ENCODE results near the gene TSACC.

GRCh38 chr1:156371553-156372264 lies 33.4 kb downstream of the TSACC start:
- TF ChIP-seq, protein P1, sequence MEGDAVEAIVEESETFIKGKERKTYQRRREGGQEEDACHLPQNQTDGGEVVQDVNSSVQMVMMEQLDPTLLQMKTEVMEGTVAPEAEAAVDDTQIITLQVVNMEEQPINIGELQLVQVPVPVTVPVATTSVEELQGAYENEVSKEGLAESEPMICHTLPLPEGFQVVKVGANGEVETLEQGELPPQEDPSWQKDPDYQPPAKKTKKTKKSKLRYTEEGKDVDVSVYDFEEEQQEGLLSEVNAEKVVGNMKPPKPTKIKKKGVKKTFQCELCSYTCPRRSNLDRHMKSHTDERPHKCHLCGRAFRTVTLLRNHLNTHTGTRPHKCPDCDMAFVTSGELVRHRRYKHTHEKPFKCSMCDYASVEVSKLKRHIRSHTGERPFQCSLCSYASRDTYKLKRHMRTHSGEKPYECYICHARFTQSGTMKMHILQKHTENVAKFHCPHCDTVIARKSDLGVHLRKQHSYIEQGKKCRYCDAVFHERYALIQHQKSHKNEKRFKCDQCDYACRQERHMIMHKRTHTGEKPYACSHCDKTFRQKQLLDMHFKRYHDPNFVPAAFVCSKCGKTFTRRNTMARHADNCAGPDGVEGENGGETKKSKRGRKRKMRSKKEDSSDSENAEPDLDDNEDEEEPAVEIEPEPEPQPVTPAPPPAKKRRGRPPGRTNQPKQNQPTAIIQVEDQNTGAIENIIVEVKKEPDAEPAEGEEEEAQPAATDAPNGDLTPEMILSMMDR (IDR thresholded peaks at IDR 0.05; ENCODE audit: low read length), result no peak
- no peak for TF ChIP-seq EZH2 (optimal IDR thresholded peaks at IDR 0.05; ENCODE audit: low read depth, low read length)
